Fibroblast of lung (primary cell): ENCODE data around the gene GRAMD2A.

Experiments
- CTCF ChIP-seq, 2 donors: IDR thresholded peaks in 1 of 2; conservative IDR thresholded peaks in 1 of 2; 1 replicate in 1 of 2; 2 replicates in 1 of 2; pipeline ENCODE4 v1.5.1; 2011 to 2012; ENCODE audit warnings: low read length in 2 of 2, control low read depth in 1 of 2, inconsistent platforms in 1 of 2, low read depth in 1 of 2, mild to moderate bottlenecking in 1 of 2
- EZH2 ChIP-seq: IDR thresholded peaks from 2 replicates; pipeline ENCODE4 v1.5.1; 2012; ENCODE audit warnings: low read length, control low read depth, mild to moderate bottlenecking; ENCODE audit errors: missing control alignments

DNA sequence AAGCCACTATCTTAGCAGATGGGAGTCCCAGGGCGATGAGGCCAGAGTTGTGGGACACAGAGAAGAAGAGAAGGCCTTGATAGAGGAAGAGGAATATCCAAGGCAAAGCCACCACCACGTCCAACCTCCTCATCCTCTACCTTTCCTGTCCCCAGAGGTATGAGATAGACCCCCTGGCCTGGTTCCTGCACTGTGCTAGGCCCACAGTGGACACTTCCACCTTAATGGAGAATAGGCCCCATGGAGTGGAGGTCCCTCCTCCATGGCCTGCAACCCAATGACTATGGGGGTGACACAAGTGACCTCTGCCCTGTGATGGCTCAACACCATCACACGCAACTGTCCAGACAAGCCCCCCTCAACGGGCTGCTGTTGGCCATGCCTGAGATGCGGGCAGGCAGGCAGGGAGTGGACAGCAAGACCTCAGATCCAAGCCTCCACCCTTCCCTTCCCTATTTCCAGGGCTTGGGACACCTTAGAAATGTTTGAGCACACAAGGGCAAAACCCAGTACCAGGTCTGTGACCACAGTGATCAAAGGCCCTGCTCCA, 36.8 kb downstream of the GRAMD2A start:
- TF ChIP-seq CTCF (conservative IDR thresholded peaks at IDR 0.05 in 1 of 2, IDR thresholded peaks at IDR 0.05 in 1 of 2; ENCODE audit: low read depth in 1 of 2, low read length in 2 of 2) (no peak), EZH2 (no peak)
